ENCODE data around the gene CRYGS.

GRCh38 chr3:186496016-186496415 lies 48.2 kb downstream of the CRYGS start:
- TF ChIP-seq REST (IDR thresholded peaks at IDR 0.05; ENCODE audit: low read depth) (no peak), FOXM1 (IDR thresholded peaks at IDR 0.05; ENCODE audit: borderline replicate concordance, low read depth) (no peak), EP300 (IDR thresholded peaks at IDR 0.05; ENCODE audit: borderline replicate concordance) (no peak), USF1 (IDR thresholded peaks at IDR 0.05) (no peak), NFIC (IDR thresholded peaks at IDR 0.05) (no peak), CEBPB (IDR thresholded peaks at IDR 0.05) (no peak), YY1 (IDR thresholded peaks at IDR 0.05; ENCODE audit: low read depth) (no peak), EGR1 (IDR thresholded peaks at IDR 0.05) (no peak), TAF1 (IDR thresholded peaks at IDR 0.05; ENCODE audit: low read depth) (no peak), MAX (IDR thresholded peaks at IDR 0.05) (no peak), ZBTB7A (IDR thresholded peaks at IDR 0.05; ENCODE audit: low read depth) (no peak), TEAD4 (IDR thresholded peaks at IDR 0.05) (no peak), RAD21 (IDR thresholded peaks at IDR 0.05; ENCODE audit: low read depth) (no peak), TCF12 (IDR thresholded peaks at IDR 0.05; ENCODE audit: low read depth) (no peak)

Data from Ishikawa (cell line).